ENCODE measurements around the gene CATSPER1. TPM values are rescaled to one million over a fixed set of nuclear protein-coding genes. Genes with fewer than 3 reads are reported as not detected.

CATSPER1 gene
- total and polyA plus RNA-seq, 11 donors = 0.12 to 0.91 (median 0.35) TPM; not detected in 8

- H3K4me3 ChIP-seq = no peak overlapping the region
- H3K27me3 ChIP-seq = no peaks in the 10 kb centered on the region
- H3K4me1 ChIP-seq = peaks cover 0 to 16% (median 0%) of the 10 kb centered on the region in 12 donors
- ATAC-seq = no peak
- H3K36me3 ChIP-seq = peaks cover 0 to 100% (median 100%) of the 10 kb centered on the region in 9 donors
- no peak overlapping the region for H3K27ac ChIP-seq
- WGBS, 4 donors = 89 to 98% (median 91%) methylated on average over 2 of the region's 2 CpGs
- H3K9me3 ChIP-seq = no peaks in the 10 kb centered on the region
- DNase-seq = no peak
- intact Hi-C loops (cut with DNase I) = no loop called here
- TF ChIP-seq CTCF (IDR thresholded peaks at IDR 0.05) (no peak), POLR2A (IDR thresholded peaks at IDR 0.05) (no peak)
Observed at GRCh38 chr11:66062408-66062807, 36.1 kb upstream of the CATSPER1 start.

GRCh38 chr11:66061268-66061667 lies 35.0 kb upstream of the CATSPER1 start:
- Histone ChIP-seq H3K27me3 (no peaks in the 10 kb centered on the region), H3K4me1 (peaks cover 0 to 4% (median 0%) of the 10 kb centered on the region in 12 donors), H3K36me3 (peaks cover 0 to 100% (median 100%) of the 10 kb centered on the region in 9 donors), H3K9me3 (no peaks in the 10 kb centered on the region), H3K4me3 (no peak overlapping the region), H3K27ac (no peak overlapping the region)
- TF ChIP-seq POLR2A (IDR thresholded peaks at IDR 0.05) = no peak
- no peak for TF ChIP-seq CTCF (IDR thresholded peaks at IDR 0.05)
- ATAC-seq (peak in 1 of 4 donors; percentile 7), DNase-seq (no peak)
- intact Hi-C loops (cut with DNase I) = no loop called here
- WGBS, 4 donors = 71 to 77% (median 76%) methylated on average over 6 of the region's 6 CpGs

GRCh38 chr11:66059966-66060680 lies 33.8 kb upstream of the CATSPER1 start:
- Histone ChIP-seq H3K9me3 (no peaks in the 10 kb centered on the region), H3K4me3 (no peak overlapping the region), H3K27ac (no peak overlapping the region), H3K27me3 (no peaks in the 10 kb centered on the region), H3K36me3 (peaks cover 0 to 100% (median 100%) of the 10 kb centered on the region in 9 donors), H3K4me1 (peaks cover 0 to 3% (median 0%) of the 10 kb centered on the region in 12 donors)
- intact Hi-C loops (cut with DNase I) = no loop called here
- DNase-seq = no peak
- ATAC-seq = no peak
- 73 to 80% (median 75%) methylated on average over 8 of the region's 8 CpGs for WGBS, 4 donors
- TF ChIP-seq CTCF (IDR thresholded peaks at IDR 0.05) (no peak), POLR2A (IDR thresholded peaks at IDR 0.05) (no peak)

GRCh38 chr11:66056501-66056900 lies 30.2 kb upstream of the CATSPER1 start:
- DNase-seq = no peak
- H3K36me3 ChIP-seq = peaks cover 3 to 84% (median 77%) of the 10 kb centered on the region in 9 donors
- intact Hi-C loops (cut with DNase I) = no loop called here
- no peak overlapping the region for H3K27ac ChIP-seq
- whole genome bisulfite sequencing, 4 donors = 43 to 54% (median 46%) methylated on average over 7 of the region's 7 CpGs
- TF ChIP-seq CTCF (IDR thresholded peaks at IDR 0.05) = no peak
- TF ChIP-seq POLR2A (IDR thresholded peaks at IDR 0.05) = no peak
- ATAC-seq = no peak
- H3K27me3 ChIP-seq = no peaks in the 10 kb centered on the region
- peaks cover 0 to 23% (median 13%) of the 10 kb centered on the region in 12 donors for H3K4me1 ChIP-seq
- H3K9me3 ChIP-seq = no peaks in the 10 kb centered on the region
- no peak overlapping the region for H3K4me3 ChIP-seq
